ENCODE measurements around the gene BHLHA15.

BHLHA15 gene

DNA sequence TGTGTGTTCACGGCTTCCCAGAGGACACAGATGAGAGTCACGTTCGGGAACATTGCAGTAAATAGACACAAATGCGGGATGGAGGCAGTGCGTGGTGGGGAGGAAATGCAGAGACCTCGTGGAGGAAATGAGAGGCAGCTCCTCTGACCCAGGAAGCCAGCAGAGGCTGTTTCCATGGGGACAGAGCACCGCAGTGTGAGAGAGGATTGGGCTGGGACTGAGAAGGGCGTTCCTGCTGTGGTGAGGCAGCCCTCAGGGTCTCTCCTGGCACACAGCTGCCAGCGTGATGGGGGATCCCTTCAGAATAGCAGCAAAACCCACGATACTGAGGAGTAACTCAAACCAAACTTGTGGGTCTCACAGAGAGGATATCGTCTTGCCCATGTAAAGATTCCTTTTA is 21.7 kb upstream of the BHLHA15 start:
- no peak for DNase-seq

DNA sequence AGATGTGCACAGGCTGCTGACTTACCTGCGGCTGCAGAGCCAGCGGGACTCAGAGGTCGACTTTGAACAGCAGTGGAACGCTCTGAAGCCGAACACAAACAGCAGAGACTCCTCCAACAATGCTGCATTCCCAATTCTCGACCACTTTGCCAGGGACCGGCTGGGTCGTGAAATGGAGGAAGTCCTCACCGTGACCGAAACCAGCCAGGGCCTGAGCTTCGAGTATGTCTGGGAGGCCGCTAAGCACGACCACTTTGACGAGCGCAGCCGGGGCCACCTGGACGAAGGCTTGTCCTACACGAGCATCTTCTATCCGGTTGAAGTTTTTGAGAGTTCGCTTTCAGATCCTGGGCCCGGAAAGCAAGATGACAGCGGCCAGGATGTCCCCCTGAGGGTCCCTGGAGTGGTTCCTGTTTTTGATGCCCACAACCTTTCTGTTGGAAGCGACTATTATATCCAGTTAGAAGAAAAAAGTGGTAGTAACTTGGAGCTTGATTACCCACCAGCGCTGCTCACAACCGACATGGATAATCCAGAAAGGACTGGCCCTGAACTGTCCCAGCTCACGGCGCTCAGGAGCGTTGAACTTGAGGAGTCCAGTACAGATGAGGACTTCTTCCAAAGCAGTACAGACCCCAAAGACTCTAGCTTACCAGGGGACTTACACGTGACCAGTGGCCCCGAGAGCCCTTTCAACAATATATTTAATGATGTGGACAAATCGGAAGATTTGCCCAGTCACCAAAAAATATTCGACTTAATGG is 19.4 kb upstream of the BHLHA15 start:
- DNase-seq = no peak

DNA sequence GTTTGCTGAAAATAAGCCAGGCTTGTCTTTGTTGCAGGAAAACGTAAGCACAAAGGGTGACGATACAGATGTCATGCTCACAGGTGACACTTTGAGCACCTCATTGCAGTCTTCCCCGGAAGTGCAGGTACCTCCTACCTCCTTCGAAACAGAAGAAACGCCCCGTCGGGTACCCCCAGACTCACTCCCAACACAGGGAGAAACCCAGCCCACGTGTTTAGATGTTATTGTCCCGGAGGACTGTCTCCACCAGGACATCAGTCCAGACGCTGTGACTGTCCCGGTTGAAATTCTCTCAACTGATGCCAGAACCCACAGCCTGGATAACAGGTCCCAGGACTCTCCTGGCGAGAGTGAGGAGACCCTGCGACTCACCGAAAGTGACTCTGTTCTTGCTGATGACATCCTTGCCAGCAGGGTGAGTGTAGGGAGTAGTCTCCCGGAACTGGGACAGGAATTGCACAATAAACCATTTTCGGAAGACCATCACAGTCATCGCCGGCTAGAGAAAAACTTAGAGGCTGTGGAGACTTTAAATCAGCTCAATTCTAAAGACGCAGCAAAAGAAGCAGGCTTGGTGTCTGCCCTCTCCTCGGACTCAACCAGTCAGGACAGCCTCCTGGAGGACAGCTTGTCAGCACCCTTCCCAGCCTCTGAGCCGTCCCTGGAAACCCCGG is 18.3 kb upstream of the BHLHA15 start:
- DNase-seq = no peak

DNA sequence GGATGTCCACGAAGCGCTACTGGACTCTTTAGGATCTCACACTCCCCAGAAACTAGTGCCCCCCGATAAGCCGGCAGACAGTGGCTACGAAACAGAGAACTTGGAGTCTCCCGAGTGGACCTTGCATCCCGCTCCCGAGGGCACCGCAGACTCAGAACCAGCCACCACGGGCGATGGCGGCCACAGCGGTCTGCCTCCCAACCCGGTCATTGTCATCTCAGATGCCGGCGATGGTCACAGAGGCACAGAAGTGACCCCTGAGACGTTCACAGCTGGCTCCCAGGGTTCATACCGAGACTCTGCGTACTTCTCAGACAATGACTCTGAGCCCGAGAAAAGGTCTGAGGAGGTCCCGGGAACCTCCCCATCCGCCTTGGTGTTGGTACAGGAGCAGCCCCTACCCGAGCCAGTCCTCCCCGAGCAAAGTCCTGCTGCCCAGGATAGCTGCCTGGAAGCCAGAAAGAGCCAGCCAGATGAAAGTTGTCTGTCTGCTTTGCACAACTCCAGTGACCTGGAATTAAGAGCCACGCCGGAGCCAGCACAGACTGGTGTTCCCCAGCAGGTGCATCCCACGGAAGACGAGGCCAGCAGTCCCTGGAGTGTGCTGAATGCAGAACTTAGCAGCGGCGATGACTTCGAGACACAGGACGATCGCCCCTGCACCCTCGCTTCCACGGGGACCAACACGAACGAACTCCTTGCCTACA is 17.6 kb upstream of the BHLHA15 start:
- no peak for DNase-seq

DNA sequence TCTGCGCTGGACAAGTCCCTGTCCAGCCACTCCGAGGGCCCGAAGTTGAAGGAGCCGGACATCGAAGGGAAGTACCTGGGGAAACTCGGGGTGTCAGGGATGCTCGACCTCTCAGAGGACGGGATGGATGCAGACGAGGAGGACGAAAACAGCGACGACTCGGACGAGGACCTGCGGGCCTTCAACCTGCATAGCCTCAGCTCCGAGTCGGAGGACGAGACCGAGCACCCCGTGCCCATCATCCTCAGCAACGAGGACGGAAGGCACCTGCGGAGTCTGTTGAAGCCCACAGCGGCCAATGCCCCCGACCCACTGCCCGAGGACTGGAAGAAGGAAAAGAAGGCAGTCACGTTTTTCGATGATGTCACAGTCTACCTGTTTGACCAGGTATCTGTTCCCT is 17.1 kb upstream of the BHLHA15 start:
- DNase-seq = no peak

- DNase-seq = no peak
Measured at GRCh38 chr7:98194672-98195457, 16.4 kb upstream of the BHLHA15 start.

DNA sequence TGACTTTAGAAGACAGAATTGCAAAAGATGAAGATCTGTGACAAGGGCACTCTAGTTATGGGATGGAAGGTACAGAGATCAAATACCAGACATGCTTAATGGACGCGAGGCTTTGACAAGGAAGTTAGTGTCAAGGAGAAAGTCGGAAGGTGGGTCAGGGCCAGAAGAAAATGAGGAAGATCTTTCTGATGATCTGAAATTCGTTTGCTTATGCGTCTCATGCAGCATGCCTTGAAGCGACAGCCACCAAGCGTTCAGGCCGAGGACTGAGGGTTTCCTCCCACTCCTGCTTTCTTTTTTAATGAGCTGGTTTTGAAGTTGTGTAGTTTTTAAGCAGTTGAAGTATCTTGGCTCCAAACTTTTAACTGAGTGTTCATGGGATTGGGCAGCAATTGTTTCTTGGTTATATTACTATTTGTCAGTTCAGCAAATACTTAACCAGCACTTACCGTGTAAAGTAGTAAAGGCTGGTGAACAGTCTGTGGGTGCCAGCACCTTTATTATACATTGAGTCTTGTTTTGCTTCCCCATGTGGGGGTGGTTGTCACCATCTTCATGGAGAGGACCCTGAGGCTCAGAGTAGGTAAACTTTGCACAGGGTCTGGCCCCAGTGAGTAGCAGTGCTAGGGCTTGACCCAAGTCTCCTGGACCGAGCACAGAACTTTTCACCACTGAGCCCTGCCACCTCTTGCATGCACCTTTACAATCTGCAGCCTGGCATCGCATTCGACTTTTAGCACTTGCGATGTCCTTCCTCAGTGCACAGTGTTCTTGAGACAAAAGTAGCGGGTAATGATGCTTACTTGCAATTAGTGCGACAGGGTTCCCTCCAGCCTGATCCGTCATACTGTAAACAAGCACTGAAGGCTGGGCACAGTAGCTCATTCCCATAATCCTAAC is 14.3 kb upstream of the BHLHA15 start:
- no peak for DNase-seq

DNA sequence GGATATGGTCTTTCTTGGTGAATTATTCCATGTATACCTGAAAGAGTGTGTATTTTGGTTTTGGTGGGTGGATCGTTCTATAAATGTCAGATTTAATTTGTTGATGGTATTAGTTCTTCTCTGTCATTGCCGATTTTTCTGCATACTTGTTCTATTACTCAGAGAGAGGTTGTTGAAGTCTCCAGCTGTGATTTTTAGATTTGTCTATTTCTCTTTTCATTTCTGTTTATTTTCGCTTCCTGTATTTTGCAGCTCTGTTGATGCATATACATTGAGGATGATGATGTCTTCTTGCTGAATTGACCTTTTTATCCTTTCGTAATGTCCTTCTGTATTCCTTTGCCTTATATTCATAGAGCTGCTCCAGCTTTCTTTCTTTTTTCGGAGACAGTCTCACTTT is 12.1 kb upstream of the BHLHA15 start:
- DNase-seq = no peak

DNA sequence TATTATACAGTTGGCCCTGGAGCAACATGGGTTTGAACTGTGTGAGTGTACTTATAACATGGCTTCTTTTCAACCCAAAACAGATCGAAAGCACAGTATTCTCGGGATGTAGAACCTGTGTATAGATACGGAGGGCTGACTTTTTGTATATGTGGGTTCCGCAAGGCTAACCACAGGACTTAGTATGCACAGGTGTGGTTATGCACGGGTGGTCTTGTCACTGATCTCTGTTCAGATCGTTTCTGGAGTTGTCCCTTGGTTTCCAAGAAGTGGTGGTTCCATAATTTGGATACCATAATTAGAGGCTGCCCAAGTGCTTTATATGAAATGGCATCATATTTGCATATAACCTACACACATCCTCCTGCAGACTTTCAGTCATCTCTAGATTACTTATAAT is 10.9 kb upstream of the BHLHA15 start:
- DNase-seq = no peak

DNA sequence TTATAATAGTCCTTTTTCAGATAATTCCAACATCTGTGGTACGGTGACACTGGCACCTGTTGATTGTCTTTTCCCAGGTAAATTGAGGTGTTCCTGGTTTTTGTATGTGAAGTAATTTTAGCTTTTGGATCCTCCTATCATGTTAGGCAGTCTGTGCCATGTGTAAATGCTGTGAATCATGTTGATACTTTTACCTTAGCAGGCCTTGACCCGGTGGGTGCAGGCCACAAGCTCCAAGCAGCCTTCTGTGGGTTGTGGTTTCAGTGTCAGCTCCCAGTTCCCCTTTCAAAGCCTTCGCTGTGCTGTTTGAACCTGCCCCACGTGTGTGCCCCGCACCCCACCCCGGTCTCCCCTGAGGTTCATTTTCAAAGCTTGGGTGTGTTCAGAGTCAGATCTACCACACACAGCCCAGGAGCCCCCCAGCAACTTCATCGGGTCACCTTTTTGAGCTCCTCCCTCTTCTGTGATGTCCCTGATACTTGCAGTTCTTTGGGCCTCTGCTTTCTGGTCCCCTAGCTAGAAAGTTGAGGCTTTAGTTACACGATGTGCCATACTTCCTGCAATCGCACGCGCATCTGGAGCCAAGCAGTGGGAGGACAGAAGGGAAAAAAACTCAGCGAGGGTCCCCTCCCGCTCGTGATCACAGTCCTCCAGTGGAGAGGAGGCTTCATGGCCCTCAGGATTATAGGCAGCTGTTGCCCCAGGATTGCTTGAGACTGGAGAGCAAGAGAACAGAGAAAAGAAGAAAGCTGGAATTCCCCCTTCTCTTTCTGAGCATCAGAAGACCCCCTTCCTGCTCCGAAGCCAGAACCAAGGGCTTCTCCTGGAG is 8.7 kb upstream of the BHLHA15 start:
- peak; percentile 82 to 83 for DNase-seq

GRCh38 chr7:98203261-98203963 is 7.8 kb upstream of the BHLHA15 start:
- DNase-seq = peak; percentile 38

DNA sequence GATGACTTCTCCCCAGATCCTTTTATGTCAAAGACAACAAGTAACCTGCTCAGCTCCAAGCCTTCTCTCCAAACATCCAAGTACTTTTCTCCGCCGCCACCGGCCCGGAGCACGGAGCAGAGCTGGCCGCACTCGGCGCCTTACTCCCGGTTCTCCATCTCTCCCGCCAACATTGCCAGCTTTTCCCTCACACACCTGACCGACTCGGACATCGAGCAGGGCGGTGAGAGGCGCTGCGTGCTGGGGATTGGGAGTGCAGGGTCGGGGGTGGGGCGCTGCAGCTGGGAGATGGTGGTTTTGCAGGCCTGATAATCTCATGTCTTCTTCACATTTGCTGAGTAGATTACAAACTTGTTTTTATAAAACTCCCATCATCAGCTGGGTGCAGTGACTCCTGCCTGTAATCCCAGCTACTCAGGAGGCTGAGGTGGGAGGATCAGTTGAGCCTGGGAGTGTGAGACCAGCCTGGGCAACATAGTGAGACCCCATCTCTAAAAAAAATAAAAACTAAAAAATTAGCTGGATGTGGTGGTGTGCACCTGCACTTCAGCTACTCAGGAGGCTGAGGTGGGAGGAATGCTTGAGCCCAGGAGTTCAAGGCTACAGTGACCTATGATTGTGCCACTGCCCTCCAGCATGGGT is 7.2 kb upstream of the BHLHA15 start:
- peak in 1 of 2 experiments; percentile 12 for DNase-seq

DNA sequence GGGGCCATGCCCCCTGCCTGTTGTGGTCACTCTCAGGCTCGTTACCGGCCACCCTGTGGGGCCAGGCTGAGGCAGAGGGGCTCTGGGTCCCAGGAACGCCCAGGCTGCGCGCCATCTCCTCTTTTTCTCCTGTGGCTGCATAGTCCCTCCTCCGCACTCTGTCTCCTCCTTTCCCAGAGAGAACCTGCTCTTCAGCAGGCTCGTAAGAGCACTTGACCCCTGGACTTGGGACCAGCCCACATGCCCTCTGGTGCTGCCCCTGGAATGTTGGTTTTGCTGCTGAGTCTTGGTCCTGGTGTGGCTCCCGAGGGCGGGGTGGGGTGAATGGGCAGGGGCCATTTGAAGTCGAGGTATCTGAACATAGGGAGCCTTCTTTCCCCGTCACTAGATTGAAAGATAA is 6.6 kb upstream of the BHLHA15 start:
- DNase-seq = no peak

- DNase-seq = no peak
Measured at GRCh38 chr7:98205162-98205845, 5.9 kb upstream of the BHLHA15 start.

GRCh38 chr7:98206451-98207330 is 4.5 kb upstream of the BHLHA15 start:
- no peak for DNase-seq

DNA sequence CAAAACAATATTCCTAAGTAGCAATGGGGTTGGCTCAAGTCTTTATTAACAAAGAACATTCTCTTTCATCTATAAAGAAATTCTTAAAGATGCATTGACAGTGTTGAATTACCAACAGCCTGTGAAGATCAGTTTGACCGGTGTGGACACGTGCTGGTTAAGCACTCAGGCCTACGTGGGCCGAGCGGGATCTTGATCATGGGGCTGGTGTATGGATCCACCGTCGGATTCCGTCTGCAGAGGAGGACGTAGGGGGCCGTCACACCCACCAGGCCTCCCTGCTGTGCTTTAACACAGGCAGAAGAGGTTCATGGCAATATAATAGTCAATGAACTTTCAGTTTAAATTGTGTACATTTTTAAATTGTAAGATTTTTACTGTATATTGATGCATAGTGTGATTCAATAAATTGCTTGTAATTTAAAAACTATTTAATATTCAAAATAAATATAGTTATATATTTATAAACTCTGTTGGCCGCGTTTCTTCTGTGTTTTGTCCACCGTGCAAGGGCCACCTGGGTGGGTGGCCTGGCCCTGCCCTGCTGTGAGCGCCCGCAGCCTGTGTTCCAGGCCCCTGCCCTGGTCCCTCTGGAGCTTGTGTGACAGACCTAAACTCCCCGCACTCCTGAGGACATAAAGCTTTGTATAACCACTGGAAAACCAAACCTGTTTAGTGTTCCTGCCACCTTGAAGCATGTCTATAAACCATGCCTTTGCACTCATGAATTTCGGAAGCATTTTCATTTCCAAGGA is 1.9 kb upstream of the BHLHA15 start:
- DNase-seq = no peak

GRCh38 chr7:98210513-98211220 is 572 bp upstream of the BHLHA15 start:
- no peak for DNase-seq
